AG04449 (cell line): ENCODE results near the gene CDH9.

ENCODE experiments used
- CTCF ChIA-PET: fragments of 350-600 bp; formaldehyde crosslinking; extraction: SDS; loops from one replicate; lab custom pipeline; 2021; ENCODE audit warnings: antibody characterized with exemption; lab: Yijun Ruan, JAX
- POLR2A ChIA-PET: fragments of 400-600, 350-600 bp; formaldehyde crosslinking; extraction: SDS; loops from one replicate; lab custom pipeline; 2020; ENCODE audit warnings: antibody characterized with exemption, inconsistent platforms; lab: Yijun Ruan, JAX
- DNase-seq: peaks from one replicate; pipeline ENCODE4 v3.0.0-alpha.2; 2010; ENCODE audit warnings: low read depth, low spot score
- H3K4me3 ChIP-seq: 2 replicates; pipeline ENCODE4 v1.5.1; 2011; ENCODE audit warnings: low read depth, mild to moderate bottlenecking, control low read depth, low read length
- CTCF ChIP-seq: IDR thresholded peaks from one replicate; pipeline ENCODE4 v1.5.1; 2011; ENCODE audit warnings: mild to moderate bottlenecking, moderate library complexity, low read length, control low read depth, inconsistent platforms; ENCODE audit not compliant: insufficient read depth; ENCODE audit errors: missing control alignments

The CDH9 gene

GRCh38 chr5:26945901-26946300, 92.5 kb downstream of the CDH9 start:
- CTCF ChIA-PET = no interaction called here
- DNase-seq = no peak
- no peak overlapping the region for H3K4me3 ChIP-seq
- POLR2A ChIA-PET = no interaction called here
- TF ChIP-seq CTCF = no peak

DNA sequence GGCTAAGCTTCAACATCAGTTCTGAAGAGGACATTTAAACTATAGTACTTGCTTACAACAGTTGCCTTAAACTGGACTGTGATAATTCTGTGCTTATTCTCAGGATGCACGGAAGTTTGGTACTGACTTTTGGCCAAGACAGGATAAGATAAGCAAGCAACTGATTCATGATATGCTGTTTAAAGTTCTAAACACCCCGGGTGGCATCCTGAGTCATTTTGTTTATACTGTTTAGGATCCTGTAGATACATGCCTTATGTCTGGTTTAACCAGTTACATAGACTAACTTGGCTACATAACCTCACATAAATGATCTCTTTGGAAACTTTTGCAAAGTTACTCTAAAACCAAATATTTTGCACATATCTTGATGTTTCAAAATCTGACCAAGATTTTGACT, 95.9 kb downstream of the CDH9 start:
- CTCF ChIA-PET = no interaction called here
- no peak for DNase-seq

GRCh38 chr5:26940994-26941393, 97.4 kb downstream of the CDH9 start:
- ChIA-PET POLR2A (no interaction called here), CTCF (no interaction called here)
- DNase-seq = no peak
- H3K4me3 ChIP-seq = no peak overlapping the region
- no peak for TF ChIP-seq CTCF

More for the DNA sequence above, 95.9 kb downstream of the CDH9 start:
- H3K4me3 ChIP-seq = no peak overlapping the region
- no peak for TF ChIP-seq CTCF
- POLR2A ChIA-PET = no interaction called here

DNA sequence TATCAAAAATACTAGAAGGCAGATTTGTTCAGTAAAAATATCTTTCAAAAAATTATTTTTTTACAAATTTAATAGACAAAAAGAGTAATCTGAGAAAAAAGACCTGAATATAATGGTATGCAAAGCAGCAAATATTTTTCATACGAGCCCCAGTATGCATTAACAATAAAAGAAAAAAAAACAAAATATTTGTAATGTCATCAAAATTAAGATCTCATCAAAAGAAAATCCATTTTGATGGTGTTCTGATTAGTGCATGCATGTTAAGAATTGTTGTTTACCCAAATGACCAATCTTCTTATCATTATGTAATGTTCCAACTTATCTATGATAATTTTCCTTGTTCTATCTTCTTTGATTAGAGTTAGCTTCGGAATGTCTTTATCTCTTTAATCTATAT, 106.1 kb downstream of the CDH9 start:
- no peak for TF ChIP-seq CTCF
- ChIA-PET CTCF (no interaction called here), POLR2A (no interaction called here)
- no peak for DNase-seq
- no peak overlapping the region for H3K4me3 ChIP-seq

DNA sequence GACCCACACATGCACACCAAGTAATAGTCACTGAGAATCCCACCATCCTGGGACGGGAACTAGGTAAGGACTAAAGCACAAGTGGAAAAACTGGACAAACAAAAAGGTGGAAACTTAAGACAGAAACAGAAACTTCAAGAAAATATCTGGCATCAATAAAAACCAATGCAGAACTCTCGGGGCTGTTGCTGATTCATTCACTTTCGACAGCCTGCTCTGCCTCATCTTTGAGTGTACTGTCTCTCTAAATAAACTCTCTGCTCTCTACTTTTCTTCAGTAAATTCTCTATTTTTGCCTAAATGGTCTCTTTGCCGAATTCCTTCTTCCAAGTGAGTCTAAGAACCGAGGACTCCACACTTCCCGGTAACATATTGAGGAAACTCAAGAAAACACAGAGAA, 116.9 kb downstream of the CDH9 start:
- ChIA-PET POLR2A (no interaction called here), CTCF (no interaction called here)
- DNase-seq = no peak
- no peak overlapping the region for H3K4me3 ChIP-seq
- no peak for TF ChIP-seq CTCF

DNA sequence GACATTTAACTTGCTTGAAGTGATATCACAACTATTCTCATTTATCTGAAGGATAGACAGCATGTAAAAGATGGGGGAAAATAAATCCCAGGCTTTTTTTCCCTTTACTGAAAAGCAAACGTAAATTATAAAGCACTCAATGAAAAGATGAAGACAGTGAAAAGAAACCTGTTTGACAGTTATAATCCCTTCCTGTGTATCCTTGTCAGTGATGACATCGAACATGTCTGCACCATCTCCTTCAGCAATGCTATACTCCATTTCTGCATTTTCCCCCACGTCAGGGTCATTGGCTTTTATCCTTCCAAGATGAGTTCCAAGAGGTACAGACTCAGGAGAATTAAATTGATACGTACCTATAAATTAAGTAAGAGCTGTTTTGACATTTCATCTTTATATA, 134.9 kb downstream of the CDH9 start:
- ChIA-PET POLR2A (no interaction called here), CTCF (no interaction called here)
- DNase-seq = no peak
- no peak for TF ChIP-seq CTCF
- H3K4me3 ChIP-seq = no peak overlapping the region
